CD1c-positive myeloid dendritic cell (primary cell): Measurements from ENCODE around the gene USP54.
A peak's percentile ranks its signal among the peaks of the same experiment; 100 is the strongest.

Experiments used
- DNase-seq: peaks from one replicate; pipeline ENCODE4 v3.0.0-alpha.2; 2016; ENCODE audit errors: extremely low spot score

Gene USP54

DNA sequence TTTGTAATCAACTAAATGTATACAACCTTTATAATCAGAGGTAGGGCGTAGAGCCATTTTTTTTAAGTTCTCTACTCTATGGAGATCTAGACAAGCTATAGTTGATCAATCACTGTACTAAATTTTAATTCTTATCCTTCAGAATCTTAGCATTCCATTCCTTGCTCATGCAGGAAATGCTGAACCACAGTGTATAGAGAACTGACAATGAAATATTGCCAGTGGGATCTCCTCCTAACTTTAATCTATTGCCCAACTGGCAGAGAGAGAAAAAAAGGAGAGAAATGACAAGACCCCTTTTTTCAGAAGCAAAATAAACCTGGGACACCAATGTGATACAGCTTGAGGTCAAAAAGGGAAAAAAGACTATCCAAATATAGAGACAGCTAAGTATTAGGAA, 68.9 kb downstream of the USP54 start:
- DNase-seq: no peak

DNA sequence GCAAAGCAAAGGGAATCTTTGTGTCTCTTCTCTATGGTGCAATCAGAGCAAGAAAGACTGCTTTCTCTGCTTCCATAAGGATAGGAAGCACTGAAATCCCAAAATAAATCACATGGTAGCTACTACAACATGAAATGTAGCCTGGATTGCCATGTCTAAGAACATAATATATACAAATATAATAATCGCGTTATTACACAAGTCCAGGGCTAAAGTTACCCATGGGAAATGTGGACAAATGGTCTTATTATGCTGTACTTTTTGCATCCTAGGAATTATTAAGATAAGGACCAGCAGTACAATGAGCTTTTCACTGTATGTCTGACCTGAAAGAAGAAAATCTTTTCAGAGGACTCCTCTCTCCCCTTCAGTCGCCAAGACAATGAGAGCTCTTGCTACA, 71.8 kb downstream of the USP54 start:
- no peak for DNase-seq

DNA sequence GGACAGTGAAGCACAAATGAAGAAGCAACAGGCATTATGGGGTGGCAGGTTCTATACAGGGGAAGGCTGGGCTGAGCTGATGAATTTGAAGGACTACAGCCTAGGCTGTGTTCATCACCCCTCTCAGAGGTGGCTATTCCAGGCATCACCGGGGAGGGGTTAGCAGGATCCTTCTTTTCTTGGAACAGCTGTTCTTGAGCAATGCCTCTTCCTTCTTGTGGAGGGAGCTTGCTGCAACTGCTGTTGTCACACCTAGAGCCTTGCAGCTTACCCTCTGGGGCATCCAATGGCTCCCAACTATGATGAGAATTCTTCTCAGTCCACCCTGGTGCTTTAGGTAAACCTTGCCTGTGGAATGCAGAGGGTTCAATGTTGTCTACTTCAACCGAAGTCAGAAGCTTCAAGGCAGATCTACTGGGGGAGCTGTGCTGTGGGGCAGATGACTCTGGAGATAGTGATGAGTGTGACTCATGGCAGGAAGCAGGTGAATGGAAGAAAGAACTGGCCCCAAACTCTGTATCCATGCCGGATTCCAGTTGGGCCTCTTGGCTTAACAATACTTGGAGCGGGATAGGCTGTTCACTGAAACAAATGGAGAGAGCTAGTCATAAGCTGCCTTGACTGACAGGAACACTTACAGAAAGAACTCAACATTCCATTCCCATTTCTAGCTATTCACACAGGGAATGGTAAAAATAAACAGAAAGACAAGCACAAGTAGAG, 73.8 kb downstream of the USP54 start:
- DNase-seq: no peak

DNA sequence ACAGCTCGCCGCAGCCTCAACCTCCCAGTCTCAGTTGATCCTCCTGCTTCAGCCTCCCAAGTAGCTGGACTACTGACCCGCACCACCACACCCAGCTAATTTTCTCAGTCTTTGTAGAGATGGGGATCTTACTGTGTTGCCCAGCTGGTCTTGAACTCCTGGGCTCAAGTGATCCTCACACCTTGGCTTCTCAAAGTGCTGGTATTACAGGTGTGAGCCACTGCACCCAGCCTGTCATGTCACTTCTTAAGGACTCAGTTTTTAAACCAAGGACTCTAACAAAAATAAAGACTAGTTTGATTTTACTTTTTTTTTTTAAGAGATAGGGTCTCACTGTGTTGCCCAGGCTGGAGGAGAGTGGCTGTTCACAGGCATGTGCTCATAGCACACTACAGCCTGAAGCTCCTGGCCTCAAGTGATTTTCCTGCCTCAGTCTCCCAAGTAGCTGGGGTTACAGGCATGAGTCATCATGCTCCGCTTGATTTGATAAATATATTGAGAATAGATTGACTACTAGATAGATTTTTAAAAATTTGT, 78.9 kb downstream of the USP54 start:
- DNase-seq: no peak

DNA sequence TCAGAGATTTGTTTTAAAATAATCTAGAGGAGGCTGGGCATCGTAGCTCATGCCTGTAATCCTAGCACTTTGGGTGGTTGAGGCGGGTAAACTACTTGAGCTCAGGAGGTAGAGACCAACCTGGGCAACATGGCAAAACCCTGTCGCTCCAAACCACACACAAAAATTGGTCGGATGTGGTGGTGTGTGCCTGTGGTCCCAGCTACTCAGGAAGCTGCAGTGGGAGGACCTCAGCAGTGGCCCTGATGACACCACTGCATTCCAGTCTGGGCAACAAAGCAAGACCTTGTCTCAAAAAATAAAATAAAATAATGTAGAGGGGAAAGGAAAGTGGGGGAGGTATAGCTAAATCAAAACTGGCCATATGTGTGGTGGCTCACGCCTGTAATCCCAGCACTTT, 81.4 kb downstream of the USP54 start:
- no peak for DNase-seq

DNA sequence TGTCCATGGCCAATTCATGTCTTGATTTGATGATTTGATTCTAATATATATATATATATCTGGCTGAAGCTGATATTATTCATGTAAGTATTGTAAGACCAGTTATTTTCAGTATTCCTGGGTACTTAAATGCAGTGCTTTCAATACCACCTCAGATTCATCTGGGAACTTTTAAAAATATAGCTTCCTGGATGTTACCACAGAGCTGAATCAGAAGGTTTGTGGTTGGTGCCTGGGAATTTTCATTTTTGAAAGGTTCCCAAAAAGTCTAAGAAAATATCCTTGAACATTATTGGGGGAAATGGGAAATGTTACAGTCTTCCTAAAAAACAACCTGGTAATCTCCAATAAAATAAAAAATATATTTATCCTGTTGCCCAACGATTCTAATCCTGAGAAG, 84.7 kb downstream of the USP54 start:
- no peak for DNase-seq

DNA sequence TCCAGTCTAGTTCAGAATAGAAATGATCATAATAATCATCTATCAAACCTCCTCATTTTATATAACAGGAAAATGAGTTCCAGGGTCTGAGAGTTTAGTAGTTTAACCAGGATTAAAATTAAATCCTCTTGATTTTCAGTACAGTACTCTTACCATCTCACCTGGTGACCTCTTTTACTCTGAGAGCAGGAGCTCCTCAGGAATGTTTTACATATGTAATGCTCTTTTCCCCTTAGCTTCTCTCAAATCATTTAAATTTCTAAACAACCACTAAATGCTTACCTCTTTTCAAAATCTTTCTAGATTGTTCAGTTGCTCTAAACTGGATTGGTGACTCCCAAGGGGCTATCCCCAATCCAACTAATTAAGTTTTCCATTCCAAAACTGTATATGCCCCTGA, 85.1 kb downstream of the USP54 start:
- no peak for DNase-seq

DNA sequence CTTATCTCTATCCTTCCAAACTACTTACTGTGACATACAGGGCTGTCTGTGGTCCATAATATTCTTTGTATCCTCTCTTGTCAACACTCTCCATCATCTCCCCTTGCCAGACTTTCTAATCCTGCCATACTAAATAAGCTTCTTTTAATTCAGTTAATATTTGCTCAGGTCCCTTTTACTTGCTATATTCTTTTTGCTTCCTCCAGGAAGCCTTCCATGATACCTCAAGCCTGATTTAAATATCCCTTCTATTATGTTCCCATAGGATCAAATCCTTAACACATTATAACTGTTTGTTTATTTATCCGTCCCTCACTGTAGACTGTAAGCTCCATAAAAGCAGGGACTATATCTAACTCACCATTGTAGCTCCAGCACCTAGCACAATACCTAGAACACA, 88.1 kb downstream of the USP54 start:
- no peak for DNase-seq

DNA sequence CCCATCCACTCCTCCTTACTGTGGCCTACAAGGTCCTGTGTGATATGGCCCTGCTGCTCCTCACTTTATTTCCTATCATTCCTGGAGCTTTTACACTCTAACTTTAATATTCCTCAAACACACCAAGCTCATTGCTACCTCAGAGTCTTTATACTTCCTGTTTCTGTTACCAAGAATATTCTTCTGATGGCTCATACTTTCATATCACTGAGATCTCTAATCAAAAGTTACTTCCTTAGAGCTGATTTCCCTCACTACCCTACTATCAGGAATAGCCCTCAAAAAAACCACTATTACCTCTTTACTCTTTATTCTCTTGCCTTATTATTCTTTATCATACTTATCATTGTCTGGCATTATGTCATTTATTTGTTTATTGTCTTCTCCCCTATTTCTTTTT, 89.5 kb downstream of the USP54 start:
- DNase-seq: peak; percentile 60

DNA sequence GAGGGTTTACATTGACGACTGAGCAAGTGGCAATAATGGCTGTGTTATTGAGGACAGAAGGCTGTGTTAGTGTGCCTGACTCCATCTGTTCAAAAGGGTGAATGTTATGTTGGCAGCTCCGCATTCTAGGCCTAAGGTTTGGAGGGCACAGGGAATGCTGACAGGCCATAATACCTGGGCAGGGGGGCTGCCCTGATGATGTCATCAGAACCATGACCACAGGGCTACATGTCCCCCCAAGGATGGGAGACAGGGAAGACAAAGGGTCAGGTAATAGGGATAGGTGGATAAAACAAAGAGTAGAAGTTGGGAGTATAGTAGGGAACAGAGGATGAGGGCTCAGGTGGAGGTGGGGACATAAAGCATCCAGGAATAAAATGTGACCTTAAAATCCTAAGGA, 93.5 kb downstream of the USP54 start:
- DNase-seq: no peak

DNA sequence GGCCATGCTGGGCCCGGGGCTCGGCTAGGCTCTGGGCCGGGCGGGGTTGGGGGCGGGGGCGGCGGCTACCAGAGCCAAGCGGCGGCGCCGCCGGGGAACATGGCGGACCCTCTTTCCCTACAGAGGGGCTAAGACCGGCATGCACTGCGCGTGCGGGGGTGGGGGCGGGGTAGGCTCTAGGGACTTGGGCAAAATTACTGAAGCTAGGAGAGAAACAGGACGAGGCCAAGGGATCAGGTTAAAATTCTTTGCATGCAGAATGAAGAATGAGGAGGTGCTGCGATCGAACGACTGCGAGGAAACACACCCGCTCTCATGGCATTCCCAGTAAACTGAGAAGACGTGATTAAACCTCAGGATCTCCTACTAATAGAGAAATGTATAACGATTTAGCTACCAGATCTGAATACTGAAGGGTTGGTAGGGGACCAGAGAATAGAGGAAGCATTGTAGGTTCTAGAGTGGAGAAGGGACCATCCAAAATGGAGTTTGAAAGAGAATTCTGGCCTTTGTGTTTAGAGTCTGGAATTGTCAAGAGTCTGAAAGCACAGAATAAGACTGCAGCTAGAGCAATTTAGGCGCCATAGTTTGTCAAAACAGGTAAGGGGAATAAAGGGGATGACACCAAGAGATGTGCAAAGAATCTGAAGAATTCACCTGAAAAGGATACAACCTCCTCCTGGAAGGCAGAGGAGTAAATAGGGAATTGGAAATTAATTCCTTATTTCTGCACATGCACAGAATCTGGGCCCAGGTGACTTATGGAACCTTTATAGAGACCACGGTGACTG, 95.1 kb downstream of the USP54 start, which contains the start of gene PPP3CB:
PPP3CB (minus strand) TSS at position 141 of the 791 bp plus-strand sequence; CDS start at position 6, 135 bp downstream.
- DNase-seq: peak; percentile 96

DNA sequence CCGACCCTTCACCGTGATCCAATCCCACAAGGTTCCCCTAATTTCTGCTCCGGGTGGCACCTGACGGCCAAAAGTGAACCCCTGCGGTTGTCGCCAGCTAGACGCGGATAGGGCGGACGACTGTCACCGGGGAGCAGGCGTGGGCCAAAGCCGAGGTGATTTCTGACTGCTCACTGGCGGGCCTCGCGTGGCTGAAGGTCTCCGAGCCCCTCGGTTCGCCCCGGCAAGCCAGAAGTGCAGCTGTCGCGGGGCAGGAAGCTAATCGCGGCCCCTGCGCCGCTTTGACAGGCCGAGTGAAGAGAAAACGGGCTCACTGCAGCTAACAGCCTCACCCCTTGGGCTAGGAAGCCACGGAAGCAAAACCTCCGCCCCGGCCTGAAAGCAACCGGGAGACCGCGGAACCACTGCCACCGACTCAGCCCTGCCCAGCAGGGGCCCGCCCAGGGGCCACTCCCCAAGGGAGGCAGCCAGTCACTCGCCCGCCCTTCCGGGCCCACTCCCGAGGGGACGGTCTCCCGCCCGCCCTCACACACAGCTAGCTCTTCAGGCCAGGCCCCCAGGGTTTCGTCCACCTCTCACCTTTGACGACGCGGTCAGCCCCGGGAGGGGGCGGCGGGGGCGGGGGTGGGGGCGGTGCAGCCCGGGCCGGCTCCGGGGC, 95.8 kb downstream of the USP54 start:
- DNase-seq: peak; percentile 94

DNA sequence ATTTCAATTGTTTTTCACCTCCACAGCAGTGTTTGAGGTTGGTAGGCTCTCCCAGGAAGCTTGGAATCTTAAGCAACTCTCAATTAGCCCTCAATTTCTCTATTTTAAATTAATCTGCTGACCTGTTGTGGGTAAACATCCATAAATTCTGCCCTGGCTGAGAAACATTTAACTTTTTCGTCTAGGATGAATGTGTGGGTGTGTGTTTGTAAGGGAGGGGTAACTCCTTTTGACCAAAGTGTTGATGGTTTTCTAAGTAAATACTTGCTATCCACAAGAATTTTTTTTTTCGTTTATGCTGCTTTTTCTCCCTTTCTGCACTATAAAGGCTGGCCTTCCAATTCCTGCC, 96.3 kb downstream of the USP54 start:
- DNase-seq: no peak

DNA sequence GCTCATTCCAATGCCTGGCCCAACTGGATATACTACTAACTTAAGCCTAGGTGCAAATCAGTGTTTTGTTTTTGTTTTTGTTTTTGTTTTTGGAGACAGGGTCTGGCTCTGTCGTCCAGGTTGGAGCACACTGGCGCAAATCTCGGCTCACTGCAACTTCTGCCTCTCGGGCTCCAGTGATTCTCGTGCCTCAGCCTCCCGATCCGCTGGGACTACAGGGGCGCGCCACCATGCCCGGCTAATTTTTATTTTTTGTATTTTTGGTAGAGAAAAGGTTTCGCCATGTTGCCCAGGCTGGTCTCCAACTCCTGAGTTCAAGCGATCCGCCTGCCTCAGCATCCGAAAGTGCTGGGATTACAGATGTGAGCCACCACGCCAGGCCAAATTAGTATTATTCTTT, 96.9 kb downstream of the USP54 start:
- no peak for DNase-seq

DNA sequence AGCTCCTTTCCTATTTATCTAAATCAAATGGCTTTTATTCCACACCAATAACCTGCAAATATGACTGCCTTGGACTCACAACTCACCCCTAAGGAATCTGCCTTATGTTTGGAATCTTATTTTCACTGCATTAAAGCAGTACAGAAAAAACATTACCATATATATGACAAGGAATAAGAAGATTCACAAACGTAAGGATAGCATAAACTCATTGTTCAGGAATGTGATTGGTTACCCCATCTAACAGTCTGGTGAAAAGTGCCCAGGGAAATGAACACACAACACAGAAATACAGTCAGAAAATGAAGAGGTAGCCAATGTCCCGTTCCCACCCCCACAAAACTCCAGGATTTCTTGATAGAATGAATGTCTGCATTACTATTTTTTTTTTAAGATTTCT, 97.4 kb downstream of the USP54 start:
- no peak for DNase-seq

DNA sequence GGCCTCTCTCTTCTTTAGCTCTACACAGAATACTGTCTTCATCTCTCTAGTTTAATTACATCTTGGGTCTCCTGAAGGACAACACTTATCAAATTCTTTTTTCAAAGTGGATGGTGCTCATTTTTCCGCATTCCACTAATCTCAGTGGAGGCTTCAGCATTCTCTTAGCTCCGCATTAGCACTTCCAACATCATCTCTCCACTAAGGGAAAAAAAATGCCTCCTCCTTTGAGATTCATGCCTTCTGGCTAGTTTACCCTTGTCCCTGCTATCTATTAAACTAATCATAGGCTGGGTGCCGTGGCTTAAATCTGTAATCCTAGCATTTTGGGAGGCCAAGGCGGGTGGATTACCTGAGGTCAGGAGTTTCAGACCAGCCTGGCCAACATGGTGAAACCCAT, 104.5 kb downstream of the USP54 start:
- DNase-seq: no peak

DNA sequence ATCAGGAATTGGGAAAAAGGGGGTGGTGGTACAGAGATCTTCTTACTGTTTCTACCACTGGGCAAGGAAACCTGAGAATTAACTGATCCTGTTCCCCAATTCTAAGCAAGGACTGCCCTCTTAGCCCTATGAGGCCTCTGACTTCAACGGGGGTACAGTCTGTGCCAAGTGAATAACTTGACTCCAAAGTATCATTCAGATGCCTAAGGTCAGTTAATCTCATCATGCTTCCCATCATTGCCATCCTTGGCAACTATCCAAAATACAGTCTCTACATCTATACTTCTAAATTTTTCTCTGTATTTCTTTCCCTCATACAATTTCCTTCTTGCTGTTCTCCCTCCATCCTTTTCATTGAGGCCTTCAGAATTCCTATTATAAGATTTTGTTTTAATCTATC, 105.8 kb downstream of the USP54 start:
- no peak for DNase-seq

DNA sequence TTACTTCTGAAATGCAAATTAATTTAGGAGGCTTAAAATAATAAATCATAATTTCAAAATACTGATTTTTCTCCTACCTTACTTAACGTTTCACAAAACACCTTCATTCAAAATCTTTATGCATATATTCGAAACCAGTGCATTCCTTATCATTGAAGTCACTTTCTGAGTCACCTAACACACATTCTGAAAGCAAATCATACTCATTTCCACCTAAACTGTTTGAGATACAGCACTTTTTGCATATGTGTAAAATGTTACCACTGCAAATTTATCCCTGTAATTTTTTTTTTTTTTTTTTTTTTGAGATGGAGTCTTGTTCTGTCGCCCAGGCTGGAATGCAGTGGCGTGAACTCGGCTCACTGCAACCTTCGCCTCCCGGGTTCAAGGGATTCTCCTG, 111.0 kb downstream of the USP54 start:
- no peak for DNase-seq

DNA sequence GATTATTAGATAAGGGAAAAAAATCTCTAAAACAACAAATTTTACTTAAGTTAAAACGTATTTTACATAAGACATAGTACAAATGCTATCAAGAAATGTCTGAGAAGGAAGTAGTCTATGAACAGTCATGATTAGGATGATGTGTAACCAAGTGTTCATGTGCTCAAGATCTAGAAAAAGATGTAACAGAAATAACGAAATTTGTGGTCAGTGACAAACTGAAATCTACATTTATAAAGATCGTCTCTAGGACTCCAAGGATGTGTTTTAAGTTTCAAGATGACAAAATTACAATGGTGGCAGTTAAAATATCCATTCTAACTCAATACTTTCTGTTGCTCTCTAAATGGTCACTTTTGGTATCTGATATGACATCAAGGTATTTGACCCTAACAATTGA, 112.5 kb downstream of the USP54 start:
- no peak for DNase-seq

DNA sequence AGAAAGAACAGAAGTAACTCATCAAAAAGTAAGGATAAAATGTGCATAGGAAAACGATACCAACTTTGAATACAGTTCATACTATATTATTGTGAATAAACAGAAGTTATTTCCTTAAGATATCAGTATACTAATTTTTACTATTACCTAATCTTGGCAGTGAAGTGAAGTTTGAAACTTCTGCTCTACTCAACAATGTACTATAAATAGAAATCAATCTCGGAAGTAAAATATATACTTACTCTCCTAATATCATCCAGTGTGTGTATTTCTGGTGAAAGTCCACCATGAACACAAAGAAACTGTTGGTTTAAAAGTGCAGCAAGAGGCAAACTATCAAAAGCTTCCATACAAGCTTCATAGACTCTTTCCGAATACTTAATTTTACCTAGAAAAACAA, 119.9 kb downstream of the USP54 start:
- DNase-seq: no peak

DNA sequence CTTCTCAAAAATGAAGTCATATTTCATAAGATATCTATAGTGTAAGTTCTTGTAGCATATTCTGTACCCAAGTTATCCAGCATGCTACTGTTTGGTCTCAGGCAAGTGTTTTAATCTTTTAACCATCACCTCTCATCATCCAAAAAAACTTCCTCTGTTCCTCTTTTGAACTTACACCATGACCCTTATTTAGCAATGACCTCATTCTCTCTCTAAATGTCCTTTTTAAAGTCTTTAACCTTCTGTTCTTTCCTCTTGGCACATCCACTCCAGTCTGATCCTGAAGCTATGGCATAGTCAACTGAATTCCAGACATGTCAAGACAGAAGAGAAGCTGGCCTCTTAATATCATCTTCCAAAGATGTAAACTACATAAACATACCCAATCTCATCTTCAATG, 121.6 kb downstream of the USP54 start:
- peak; percentile 28 for DNase-seq

DNA sequence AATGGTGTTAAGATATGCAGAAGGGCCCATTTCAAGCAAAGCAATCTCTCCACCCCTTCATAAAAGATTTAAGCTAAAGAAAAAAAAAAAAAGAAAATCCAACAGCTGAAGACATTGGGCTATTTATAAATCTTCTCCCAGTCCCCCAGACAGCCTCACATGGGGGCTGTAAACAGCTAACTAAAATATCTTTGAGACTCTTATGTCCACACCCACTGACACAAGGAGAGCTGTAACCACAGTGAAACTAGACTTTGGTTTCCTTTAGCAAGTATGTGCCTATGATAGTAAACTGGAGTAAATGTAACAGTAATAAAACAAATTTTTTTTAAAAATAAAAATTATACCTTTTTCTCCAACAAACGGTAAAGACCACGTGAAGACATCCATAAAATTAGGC, 123.9 kb downstream of the USP54 start:
- no peak for DNase-seq
